Dermis microvascular lymphatic vessel endothelial cell (primary cell): ENCODE data around the gene MARCO. TPM values are rescaled to one million over a fixed set of nuclear protein-coding genes. Genes with fewer than 3 reads are reported as not detected.

Experiments
- DNase-seq, 2 donors: peaks; one replicate each; pipeline versions ENCODE4 v3.0.0 to v3.0.0-alpha.2; 2010; ENCODE audit warnings: low read depth in 2 of 2
- total RNA-seq: library from RNA; depleted of rRNA; stranded (reverse); fragments of >200 nt; gene quantifications from 2 replicates; pipeline ENCODE4 v1.2.1, GENCODE V29; 2014

The MARCO gene
- total RNA-seq, 1 donor from 2014 or later: not detected

GRCh38 chr2:119004602-119005001 is 62.6 kb downstream of the MARCO start:
- DNase-seq: no peak

- no peak for DNase-seq
Measured at GRCh38 chr2:119005051-119005450, 63.1 kb downstream of the MARCO start.

- no peak for DNase-seq
Measured at GRCh38 chr2:119005555-119005954, 63.6 kb downstream of the MARCO start.

GRCh38 chr2:119006441-119006840 is 64.4 kb downstream of the MARCO start:
- no peak for DNase-seq

- DNase-seq: no peak
Measured at GRCh38 chr2:119008108-119008507, 66.1 kb downstream of the MARCO start.

- no peak for DNase-seq
Measured at GRCh38 chr2:119009110-119009509, 67.1 kb downstream of the MARCO start.

GRCh38 chr2:119010336-119010735 is 68.3 kb downstream of the MARCO start:
- no peak for DNase-seq

- DNase-seq: peak; percentile 4 to 32
Measured at GRCh38 chr2:119011162-119011909, 69.3 kb downstream of the MARCO start.

- DNase-seq: no peak
Measured at GRCh38 chr2:119011910-119012209, 69.9 kb downstream of the MARCO start.

GRCh38 chr2:119012345-119013301 is 70.6 kb downstream of the MARCO start:
- DNase-seq: no peak

- DNase-seq: no peak
Measured at GRCh38 chr2:119013671-119014070, 71.7 kb downstream of the MARCO start.

GRCh38 chr2:119015845-119016244 is 73.9 kb downstream of the MARCO start:
- no peak for DNase-seq

GRCh38 chr2:119019521-119019920 is 77.5 kb downstream of the MARCO start:
- no peak for DNase-seq

- DNase-seq: no peak
Measured at GRCh38 chr2:119022678-119023077, 80.7 kb downstream of the MARCO start.

- no peak for DNase-seq
Measured at GRCh38 chr2:119023534-119023933, 81.5 kb downstream of the MARCO start.

GRCh38 chr2:119024152-119024551 is 82.2 kb downstream of the MARCO start:
- no peak for DNase-seq

GRCh38 chr2:119024568-119024967 is 82.6 kb downstream of the MARCO start:
- DNase-seq: no peak

- no peak for DNase-seq
Measured at GRCh38 chr2:119025013-119025412, 83.0 kb downstream of the MARCO start.

- DNase-seq: no peak
Measured at GRCh38 chr2:119025762-119026351, 83.9 kb downstream of the MARCO start.

- DNase-seq: no peak
Measured at GRCh38 chr2:119026890-119027289, 84.9 kb downstream of the MARCO start.

- DNase-seq: peak in 1 of 2 donors; percentile 40
Measured at GRCh38 chr2:119028327-119029174, 86.6 kb downstream of the MARCO start.
